Lower leg skin (tissue), 4 donors: ENCODE data around the gene WDR47. TPM values are rescaled to one million over a fixed set of nuclear protein-coding genes. Genes with fewer than 3 reads are reported as not detected.
A peak's percentile ranks its signal among the peaks of the same experiment; 100 is the strongest.

ENCODE experiments used
- DNase-seq, 2 donors: peaks; one replicate each; pipeline ENCODE4 v3.0.0-alpha.2; 2019; ENCODE audit warnings: low spot score in 2 of 2
- H3K4me3 ChIP-seq: fragments of 200-600 bp; sonication (generic); 2 replicates; pipeline ENCODE4 v1.5.1; 2017; ENCODE audit warnings: mild to moderate bottlenecking, low read depth; ENCODE audit not compliant: poor library complexity, severe bottlenecking
- POLR2A ChIP-seq, 2 donors: fragments of 450-650 bp; IDR thresholded peaks; one replicate each; pipeline ENCODE4 v1.6.1; 2016 to 2017; ENCODE audit warnings: antibody characterized with exemption in 2 of 2, mild to moderate bottlenecking in 1 of 2, moderate library complexity in 1 of 2
- WGBS, 2 donors: methylation state at CpG; one replicate each; pipeline ENCODE4 v1.1.5; 2018; 5-methylcytosine and 5-hydroxymethylcytosine counted together
- intact Hi-C: fragments of 100-400 bp; cut with DNase I; formaldehyde crosslinking; loops from one replicate; pipeline ENCODE4 v1.15.0; 2023; ENCODE audit warnings: low total_unique reads
- total RNA-seq, 4 donors: library from RNA; depleted of rRNA; stranded (reverse); fragments of >200 nt; gene quantifications; one replicate each; pipeline ENCODE4 v1.1.0, GENCODE V29; 2016
- TF ChIP-seq, protein P1 (sequence below), 3 donors: fragments of 450-650 bp; IDR thresholded peaks; one replicate each; pipeline ENCODE4 v1.5.1; 2016; ENCODE audit warnings: antibody characterized with exemption in 3 of 3, mild to moderate bottlenecking in 3 of 3, moderate library complexity in 2 of 3

WDR47 gene
- total RNA-seq, 4 donors from 2014 or later = 44.3 to 75.3 (median 49.0) TPM

DNA sequence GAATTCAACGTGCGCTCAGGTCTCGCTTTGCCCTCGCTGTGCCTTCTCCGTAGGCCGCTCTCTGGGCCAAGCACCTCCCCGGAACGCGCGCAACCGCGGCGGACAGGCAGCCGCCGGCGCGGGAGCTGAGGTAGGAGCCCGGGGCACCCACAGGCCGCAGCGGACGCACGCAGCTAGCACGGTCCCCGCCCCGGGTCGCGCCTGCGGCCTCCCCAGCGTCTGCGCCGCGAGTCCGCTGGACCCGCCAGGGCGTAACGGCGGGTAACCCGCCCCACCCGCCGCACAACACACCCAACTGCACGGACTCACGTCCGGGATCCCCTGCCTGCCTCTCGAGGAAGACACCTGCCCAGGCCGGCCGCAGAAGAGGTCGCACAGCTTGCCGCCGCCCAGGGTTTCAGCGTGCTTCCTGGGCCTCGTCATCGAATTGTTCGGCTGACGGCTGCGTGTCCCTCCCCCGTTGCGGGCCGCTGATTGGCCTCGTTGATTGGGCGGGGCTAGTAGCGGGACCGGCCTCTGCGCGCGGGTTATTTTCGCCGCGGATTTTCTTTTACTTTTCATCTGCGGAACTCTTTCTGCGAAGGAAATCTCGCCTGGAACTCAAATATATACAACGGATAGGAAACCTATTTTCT lies 78.7 kb downstream of the WDR47 start, which contains the start of gene CLCC1:
Gene CLCC1 (minus strand): TSS at position 433 of the 635 bp plus-strand sequence. CDS start 13,047 bp downstream, outside the sequence.
- intact Hi-C loops = no loop called here
- peak; percentile 91 to 99 for DNase-seq
- peak within 1 kb of the TSS; percentile 69 for H3K4me3 ChIP-seq
- TF ChIP-seq, protein P1, sequence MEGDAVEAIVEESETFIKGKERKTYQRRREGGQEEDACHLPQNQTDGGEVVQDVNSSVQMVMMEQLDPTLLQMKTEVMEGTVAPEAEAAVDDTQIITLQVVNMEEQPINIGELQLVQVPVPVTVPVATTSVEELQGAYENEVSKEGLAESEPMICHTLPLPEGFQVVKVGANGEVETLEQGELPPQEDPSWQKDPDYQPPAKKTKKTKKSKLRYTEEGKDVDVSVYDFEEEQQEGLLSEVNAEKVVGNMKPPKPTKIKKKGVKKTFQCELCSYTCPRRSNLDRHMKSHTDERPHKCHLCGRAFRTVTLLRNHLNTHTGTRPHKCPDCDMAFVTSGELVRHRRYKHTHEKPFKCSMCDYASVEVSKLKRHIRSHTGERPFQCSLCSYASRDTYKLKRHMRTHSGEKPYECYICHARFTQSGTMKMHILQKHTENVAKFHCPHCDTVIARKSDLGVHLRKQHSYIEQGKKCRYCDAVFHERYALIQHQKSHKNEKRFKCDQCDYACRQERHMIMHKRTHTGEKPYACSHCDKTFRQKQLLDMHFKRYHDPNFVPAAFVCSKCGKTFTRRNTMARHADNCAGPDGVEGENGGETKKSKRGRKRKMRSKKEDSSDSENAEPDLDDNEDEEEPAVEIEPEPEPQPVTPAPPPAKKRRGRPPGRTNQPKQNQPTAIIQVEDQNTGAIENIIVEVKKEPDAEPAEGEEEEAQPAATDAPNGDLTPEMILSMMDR (IDR thresholded peaks at IDR 0.05) = peak in 1 of 3 donors; percentile 9
- TF ChIP-seq POLR2A (IDR thresholded peaks at IDR 0.05) = peak in 1 of 2 donors; percentile 6
- WGBS, 2 donors = 0 to 1% methylated on average over 41 to 42 of the region's 72 CpGs

DNA sequence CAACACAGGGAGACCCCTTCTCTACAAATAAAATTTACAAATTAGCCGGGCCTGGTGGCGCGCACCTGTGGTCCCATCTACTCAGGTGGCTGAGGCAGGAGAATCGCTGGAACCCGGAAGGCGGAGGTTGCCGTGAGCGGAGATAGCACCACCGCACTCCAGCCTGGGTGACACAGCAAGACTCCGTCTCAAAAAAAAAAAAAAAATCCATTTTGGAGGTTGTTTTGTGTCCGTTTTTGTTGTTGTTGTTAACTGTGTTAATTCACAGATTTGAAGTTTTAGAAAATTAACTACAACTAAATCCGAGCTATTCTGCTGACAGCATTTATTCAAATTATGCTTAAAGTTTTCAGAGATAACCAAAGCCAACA lies 79.2 kb downstream of the WDR47 start:
- TF ChIP-seq, protein P1 (IDR thresholded peaks at IDR 0.05) = no peak
- no peak for TF ChIP-seq POLR2A (IDR thresholded peaks at IDR 0.05)
- DNase-seq = no peak
- intact Hi-C loops = no loop called here
- H3K4me3 ChIP-seq = peak overlapping the region; percentile 69
- 10 to 14% methylated on average over 12 of the region's 12 CpGs for WGBS, 2 donors

DNA sequence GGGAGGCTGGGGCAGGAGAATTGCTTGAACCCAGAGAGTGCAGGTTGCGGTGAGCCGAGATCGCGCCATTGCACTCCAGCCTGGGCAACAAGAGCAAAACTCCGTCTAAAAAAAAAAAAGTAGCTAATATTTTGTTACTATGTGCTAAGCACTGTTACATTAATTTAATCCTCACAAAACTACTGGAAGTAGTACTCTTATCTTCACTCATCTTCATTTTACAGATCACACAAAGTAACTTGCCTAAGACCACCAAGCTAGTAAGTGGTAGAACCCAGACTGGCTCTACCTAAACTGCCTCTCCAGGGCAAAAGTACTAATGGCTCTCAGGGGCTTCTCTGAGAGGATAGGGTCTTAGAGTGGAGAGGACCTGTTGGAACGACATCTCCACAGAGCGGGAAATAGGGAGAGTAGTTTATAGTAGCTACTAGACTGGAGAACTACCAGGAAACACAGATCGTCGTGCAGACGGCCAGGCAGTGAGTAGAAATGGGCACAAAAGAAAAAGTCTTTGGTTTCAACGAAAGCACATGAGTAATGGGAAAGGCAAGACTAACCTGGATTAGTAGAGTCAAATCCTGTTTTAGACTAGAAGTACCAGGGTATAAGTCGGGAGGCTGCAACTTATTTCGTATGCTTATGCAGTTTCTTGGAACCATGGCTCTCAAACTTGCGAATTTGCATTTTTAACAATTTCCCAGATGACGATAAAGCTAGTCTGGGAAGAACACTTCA lies 80.0 kb downstream of the WDR47 start:
- WGBS, 2 donors = 76 to 79% methylated on average over 15 of the region's 15 CpGs
- TF ChIP-seq, protein P1 (IDR thresholded peaks at IDR 0.05) = no peak
- no peak for DNase-seq
- H3K4me3 ChIP-seq = no peak overlapping the region
- intact Hi-C loops = no loop called here

DNA sequence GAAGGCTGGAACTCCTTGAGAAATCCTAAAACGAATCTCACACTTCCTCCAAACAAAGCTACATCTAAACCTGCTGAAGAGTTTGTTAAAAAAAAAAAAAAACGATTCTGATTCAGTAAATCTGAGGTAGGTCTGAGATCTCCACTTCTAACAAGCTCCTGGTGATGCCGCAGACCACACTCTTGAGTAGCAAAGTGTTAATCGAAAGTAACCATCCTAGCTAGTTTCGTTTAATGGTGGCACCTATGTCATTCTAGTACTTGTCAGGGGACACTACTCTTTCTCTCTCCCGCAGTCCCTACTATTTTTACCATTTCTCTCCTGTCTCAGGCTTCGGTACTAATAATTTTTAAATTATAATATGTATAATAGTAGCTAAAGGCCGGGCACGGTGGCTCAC lies 80.7 kb downstream of the WDR47 start:
- no peak for TF ChIP-seq POLR2A (IDR thresholded peaks at IDR 0.05)
- TF ChIP-seq, protein P1 (IDR thresholded peaks at IDR 0.05) = no peak
- intact Hi-C loops = no loop called here
- no peak for DNase-seq
- WGBS, 2 donors = 82 to 86% methylated on average over 9 of the region's 9 CpGs
- no peak overlapping the region for H3K4me3 ChIP-seq

DNA sequence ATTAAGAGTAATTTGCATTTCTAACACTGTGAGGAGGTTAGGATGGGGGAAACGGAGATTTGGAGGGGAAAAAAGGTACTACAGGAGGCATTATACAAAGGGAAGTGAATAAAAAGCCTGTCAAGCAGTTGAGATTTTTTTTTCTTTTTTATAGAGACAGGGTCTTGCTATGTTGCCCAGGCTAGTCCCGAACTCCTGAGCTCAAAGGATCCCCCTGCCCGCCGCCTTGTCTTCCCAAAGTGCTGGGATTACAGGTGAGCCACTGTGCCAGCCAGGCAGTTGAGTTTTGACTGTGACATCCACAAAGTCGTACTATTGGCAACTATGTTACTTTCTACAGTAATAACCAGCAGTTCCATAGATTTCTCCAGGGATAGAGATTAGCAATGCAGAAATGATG lies 81.2 kb downstream of the WDR47 start:
- intact Hi-C loops = no loop called here
- 91 to 92% methylated on average over 5 of the region's 5 CpGs for WGBS, 2 donors
- H3K4me3 ChIP-seq = no peak overlapping the region
- TF ChIP-seq, protein P1 (IDR thresholded peaks at IDR 0.05) = no peak
- TF ChIP-seq POLR2A (IDR thresholded peaks at IDR 0.05) = no peak
- no peak for DNase-seq
